Naive thymus-derived CD4-positive, alpha-beta T cell (primary cell): ENCODE measurements around the gene C22orf42. TPM values are rescaled to one million over a fixed set of nuclear protein-coding genes. Genes with fewer than 3 reads are reported as not detected.

Source experiments
- ATAC-seq: fragments of 150-1000 bp; cut with Tn5 transposase; 2 replicates; pipeline ENCODE4 v1.10.0; 2021; ENCODE audit warnings: mild to moderate bottlenecking, moderate library complexity
- CTCF ChIA-PET: fragments of 350-600 bp; sonication (Branson Sonifier 250); formaldehyde crosslinking; loops from one replicate; lab custom pipeline; 2021; ENCODE audit warnings: antibody characterized with exemption; lab: Charles Lee
- POLR2A ChIA-PET: fragments of 350-600 bp; sonication (Branson Sonifier 250); formaldehyde crosslinking; loops from one replicate; lab custom pipeline; 2021; ENCODE audit warnings: antibody characterized with exemption, inconsistent platforms; lab: Charles Lee
- DNase-seq, 9 donors: peaks; one replicate each; pipeline versions ENCODE4 v3.0.0 to v3.0.0-alpha.2; 2020 to 2022; ENCODE audit warnings: mixed read lengths in 1 of 9
- H3K27ac ChIP-seq: one replicate; pipeline ENCODE4 v1.7.0; 2013; ENCODE audit warnings: mild to moderate bottlenecking, low read depth, low read length, moderate library complexity
- H3K27me3 ChIP-seq, 2 donors: one replicate each; pipeline ENCODE4 v1.7.0; 2013; ENCODE audit warnings: low read length in 2 of 2, mild to moderate bottlenecking in 2 of 2, moderate library complexity in 2 of 2; ENCODE audit not compliant: control insufficient read depth in 2 of 2, insufficient read depth in 2 of 2
- H3K36me3 ChIP-seq, 3 experiments: 1 replicate in 2 of 3; 2 replicates in 1 of 3; pipeline ENCODE4 v1.7.0; 2013; ENCODE audit warnings: low read length in 3 of 3, mild to moderate bottlenecking in 3 of 3, moderate library complexity in 1 of 3; ENCODE audit not compliant: insufficient read depth in 3 of 3, control insufficient read depth in 2 of 3
- H3K4me1 ChIP-seq, 2 donors: one replicate each; pipeline ENCODE4 v1.7.0; 2013; ENCODE audit warnings: low read length in 2 of 2, mild to moderate bottlenecking in 2 of 2, moderate library complexity in 1 of 2; ENCODE audit not compliant: control insufficient read depth in 2 of 2, insufficient read depth in 2 of 2
- H3K4me3 ChIP-seq: 2 replicates; pipeline ENCODE4 v1.7.0; 2013; ENCODE audit warnings: mild to moderate bottlenecking, low read length
- H3K9me3 ChIP-seq, 3 experiments: 1 replicate in 2 of 3; 2 replicates in 1 of 3; pipeline ENCODE4 v1.7.0; 2013; ENCODE audit warnings: low read length in 3 of 3; ENCODE audit not compliant: control insufficient read depth in 2 of 3
- H3K27ac Mint-ChIP-seq, 9 donors: one replicate each; pipeline ENCODE4 v1.8.0; 2020 to 2022; ENCODE audit warnings: mixed read lengths in 9 of 9, mild to moderate bottlenecking in 8 of 9, moderate library complexity in 5 of 9, inconsistent platforms in 2 of 9
- H3K27me3 Mint-ChIP-seq, 5 donors: one replicate each; pipeline ENCODE4 v1.8.0; 2021 to 2022; ENCODE audit warnings: mixed read lengths in 5 of 5, mild to moderate bottlenecking in 1 of 5
- H3K36me3 Mint-ChIP-seq, 5 donors: one replicate each; pipeline ENCODE4 v1.8.0; 2020 to 2022; ENCODE audit warnings: mixed read lengths in 5 of 5, mild to moderate bottlenecking in 3 of 5, inconsistent platforms in 1 of 5
- H3K4me1 Mint-ChIP-seq, 7 donors: one replicate each; pipeline ENCODE4 v1.8.0; 2020 to 2022; ENCODE audit warnings: mixed read lengths in 7 of 7, mild to moderate bottlenecking in 3 of 7, inconsistent platforms in 1 of 7
- H3K4me3 Mint-ChIP-seq, 10 donors: one replicate each; pipeline ENCODE4 v1.8.0; 2020 to 2022; ENCODE audit warnings: mild to moderate bottlenecking in 10 of 10, mixed read lengths in 10 of 10, moderate library complexity in 6 of 10, inconsistent platforms in 2 of 10
- H3K9me3 Mint-ChIP-seq, 11 donors: one replicate each; pipeline ENCODE4 v1.8.0; 2020 to 2022; ENCODE audit warnings: mixed read lengths in 11 of 11, mild to moderate bottlenecking in 4 of 11, inconsistent platforms in 1 of 11, moderate library complexity in 1 of 11
- intact Hi-C, 2 donors: fragments of 100-400 bp; cut with micrococcal nuclease; formaldehyde crosslinking; loops; one replicate each; pipeline ENCODE4 v1.15.1; 2023
- polyA plus RNA-seq, 2 donors: library from polyadenylated mRNA; unstranded; fragments of 300-500 nt; fragmentation: Illumina TruSeq; gene quantifications; one replicate each; pipeline ENCODE4 v1.2.3, GENCODE V29; 2021
- total RNA-seq, 6 experiments: library from RNA in 5 of 6; stranded (reverse) in 5 of 6; gene quantifications; 1 replicate in 5 of 6; 2 replicates in 1 of 6; pipeline ENCODE4 v1.2.3 and lab custom pipeline; 2021 to 2026

Gene C22orf42
- total and polyA plus RNA-seq, 7 experiments from 2014 or later: not detected

- Mint-ChIP-seq H3K9me3 (no peaks in the 10 kb centered on the region), H3K27ac (peak within 1 kb of the TSS in 8 of 9 donors; percentile 29 to 88 (median 62)), H3K4me1 (peaks cover 20 to 63% (median 46%) of the 10 kb centered on the region in 7 donors), H3K27me3 (peaks cover 0 to 21% (median 6%) of the 10 kb centered on the region in 5 donors), H3K4me3 (peak within 1 kb of the TSS; percentile 68 to 91 (median 84)), H3K36me3 (no peaks in the 10 kb centered on the region)
- ChIA-PET POLR2A (no interaction called here), CTCF (interaction anchor here (1.0 kb wide), 1 partner anchor 9 kb away, joined by 3 read pairs; no protein-coding TSS in a partner anchor)
- DNase-seq (peak in 7 of 9 donors; percentile 8 to 79 (median 36)), ATAC-seq (peak; percentile 79)
- Histone ChIP-seq H3K27me3 (no peaks in the 10 kb centered on the region), H3K4me1 (peaks cover 12 to 30% of the 10 kb centered on the region in 2 donors), H3K4me3 (peak within 1 kb of the TSS; percentile 41), H3K27ac (peak within 1 kb of the TSS; percentile 20), H3K9me3 (no peaks in the 10 kb centered on the region), H3K36me3 (no peaks in the 10 kb centered on the region)
- intact Hi-C loops: loop anchor here (5.0 to 10.0 kb wide), 4 partner anchors 63 to 540 kb away; partner anchors contain the start of genes PISD (in 1 of the 2) and RTCB (in 1 of the 2)
Measured at GRCh38 chr22:32204856-32205722, 46.0 kb upstream of the C22orf42 start, which contains the start of gene RFPL2. Gene RFPL2, minus strand, starts transcription at chr22:32205073. Its CDS starts 2,622 bp downstream, at chr22:32202451.

- CTCF ChIA-PET: interaction anchor here (0.7 to 1.0 kb wide), 2 partner anchors 8 to 234 kb away, joined by 3 read pairs; no protein-coding TSS in a partner anchor
- no peaks in the 10 kb centered on the region for H3K9me3 Mint-ChIP-seq
- H3K9me3 ChIP-seq: no peaks in the 10 kb centered on the region
- H3K27ac ChIP-seq: peak overlapping the region; percentile 20
- H3K27me3 ChIP-seq: no peaks in the 10 kb centered on the region
- peak overlapping the region; percentile 41 for H3K4me3 ChIP-seq
- ATAC-seq (peak; percentile 30), DNase-seq (peak in 6 of 9 donors; percentile 17 to 71 (median 28))
- H3K4me3 Mint-ChIP-seq: peak overlapping the region; percentile 68 to 91 (median 84)
- no peaks in the 10 kb centered on the region for H3K36me3 Mint-ChIP-seq
- peaks cover 20 to 69% (median 46%) of the 10 kb centered on the region in 7 donors for H3K4me1 Mint-ChIP-seq
- H3K27me3 Mint-ChIP-seq: peaks cover 0 to 21% (median 6%) of the 10 kb centered on the region in 5 donors
- POLR2A ChIA-PET: no interaction called here
- peaks cover 12 to 30% of the 10 kb centered on the region in 2 donors for H3K4me1 ChIP-seq
- no peaks in the 10 kb centered on the region for H3K36me3 ChIP-seq
- intact Hi-C loops: loop anchor here in 1 of 2 donors (10.0 kb wide), 2 partner anchors 211 to 539 kb away; partner anchors contain the start of genes PISD and RTCB
- peak overlapping the region in 6 of 9 donors; percentile 49 to 88 (median 66) for H3K27ac Mint-ChIP-seq
Measured at GRCh38 chr22:32204040-32204855, 45.1 kb upstream of the C22orf42 start.

GRCh38 chr22:32203181-32204039 lies 44.3 kb upstream of the C22orf42 start:
- Histone ChIP-seq H3K36me3 (no peaks in the 10 kb centered on the region), H3K27ac (no peak overlapping the region), H3K27me3 (no peaks in the 10 kb centered on the region), H3K4me3 (peak overlapping the region; percentile 57), H3K9me3 (no peaks in the 10 kb centered on the region), H3K4me1 (peaks cover 12 to 30% of the 10 kb centered on the region in 2 donors)
- H3K36me3 Mint-ChIP-seq: no peaks in the 10 kb centered on the region
- no peak for ATAC-seq
- intact Hi-C loops: loop anchor here in 1 of 2 donors (10.0 kb wide), 2 partner anchors 211 to 539 kb away; partner anchors contain the start of genes PISD and RTCB
- peak overlapping the region; percentile 68 to 91 (median 84) for H3K4me3 Mint-ChIP-seq
- no peaks in the 10 kb centered on the region for H3K9me3 Mint-ChIP-seq
- H3K27me3 Mint-ChIP-seq: peaks cover 0 to 21% (median 6%) of the 10 kb centered on the region in 5 donors
- H3K4me1 Mint-ChIP-seq: peaks cover 20 to 74% (median 49%) of the 10 kb centered on the region in 7 donors
- ChIA-PET POLR2A (no interaction called here), CTCF (interaction anchor here (0.7 to 1.0 kb wide), 2 partner anchors 99 to 233 kb away, joined by 3 read pairs; no protein-coding TSS in a partner anchor)
- H3K27ac Mint-ChIP-seq: peak overlapping the region in 3 of 9 donors; percentile 38 to 86 (median 59)
- DNase-seq: peak in 1 of 9 donors; percentile 15

- ChIA-PET CTCF (interaction anchor here (1.0 to 2.0 kb wide), 2 partner anchors 12 to 98 kb away, joined by 3 to 5 read pairs; no protein-coding TSS in a partner anchor), POLR2A (interaction anchor here (0.7 kb wide), 1 partner anchor 9 kb away, joined by 5 read pairs; no protein-coding TSS in a partner anchor)
- peaks cover 12 to 30% of the 10 kb centered on the region in 2 donors for H3K4me1 ChIP-seq
- Mint-ChIP-seq H3K27me3 (peaks cover 0 to 21% (median 6%) of the 10 kb centered on the region in 5 donors), H3K27ac (peak overlapping the region in 3 of 9 donors; percentile 14 to 34 (median 17)), H3K9me3 (no peaks in the 10 kb centered on the region), H3K4me3 (peak overlapping the region; percentile 19 to 91 (median 84)), H3K4me1 (peaks cover 20 to 74% (median 49%) of the 10 kb centered on the region in 7 donors), H3K36me3 (no peaks in the 10 kb centered on the region)
- H3K9me3 ChIP-seq: no peaks in the 10 kb centered on the region
- DNase-seq: peak in 5 of 9 donors; percentile 7 to 24 (median 20)
- H3K4me3 ChIP-seq: peak overlapping the region; percentile 57
- H3K27me3 ChIP-seq: no peaks in the 10 kb centered on the region
- intact Hi-C loops: loop anchor here in 1 of 2 donors (1.0 to 10.0 kb wide), 3 partner anchors 64 to 538 kb away; partner anchors contain the start of genes PISD and RTCB
- no peak overlapping the region for H3K27ac ChIP-seq
- peak; percentile 43 for ATAC-seq
- no peaks in the 10 kb centered on the region for H3K36me3 ChIP-seq
Measured at GRCh38 chr22:32202539-32203180, 43.6 kb upstream of the C22orf42 start.

- no peaks in the 10 kb centered on the region for H3K9me3 Mint-ChIP-seq
- H3K4me1 Mint-ChIP-seq: peaks cover 19 to 73% (median 49%) of the 10 kb centered on the region in 7 donors
- POLR2A ChIA-PET: interaction anchor here (0.7 kb wide), 1 partner anchor 9 kb away, joined by 5 read pairs; no protein-coding TSS in a partner anchor
- no peaks in the 10 kb centered on the region for H3K27me3 ChIP-seq
- H3K27me3 Mint-ChIP-seq: peaks cover 0 to 21% (median 5%) of the 10 kb centered on the region in 5 donors
- H3K4me1 ChIP-seq: peaks cover 12 to 30% of the 10 kb centered on the region in 2 donors
- intact Hi-C loops: loop anchor here in 1 of 2 donors (1.0 to 10.0 kb wide), 3 partner anchors 64 to 537 kb away; partner anchors contain the start of genes PISD and RTCB
- no peaks in the 10 kb centered on the region for H3K36me3 ChIP-seq
- ATAC-seq (no peak), DNase-seq (no peak)
- peak overlapping the region in 4 of 9 donors; percentile 14 to 50 (median 26) for H3K27ac Mint-ChIP-seq
- CTCF ChIA-PET: interaction anchor here (1.4 to 2.0 kb wide), 2 partner anchors 13 to 271 kb away, joined by 4 to 5 read pairs; no protein-coding TSS in a partner anchor
- H3K4me3 Mint-ChIP-seq: peak overlapping the region; percentile 19 to 91 (median 84)
- no peak overlapping the region for H3K4me3 ChIP-seq
- no peak overlapping the region for H3K27ac ChIP-seq
- H3K9me3 ChIP-seq: no peaks in the 10 kb centered on the region
- H3K36me3 Mint-ChIP-seq: no peaks in the 10 kb centered on the region
Measured at GRCh38 chr22:32202161-32202538, 43.0 kb upstream of the C22orf42 start.
